Kidney capillary endothelial cell (primary cell): ENCODE measurements around the gene NFS1.
"Not testable (repeated sequence)": the region's sequence is repeated elsewhere in the genome, so short reads cannot be mapped to it uniquely, and the experiment has no call there.

Experiments used
- DNase-seq: peaks from one replicate; pipeline ENCODE4 v3.0.0-alpha.2; 2018; ENCODE audit warnings: low spot score

The NFS1 gene

DNA sequence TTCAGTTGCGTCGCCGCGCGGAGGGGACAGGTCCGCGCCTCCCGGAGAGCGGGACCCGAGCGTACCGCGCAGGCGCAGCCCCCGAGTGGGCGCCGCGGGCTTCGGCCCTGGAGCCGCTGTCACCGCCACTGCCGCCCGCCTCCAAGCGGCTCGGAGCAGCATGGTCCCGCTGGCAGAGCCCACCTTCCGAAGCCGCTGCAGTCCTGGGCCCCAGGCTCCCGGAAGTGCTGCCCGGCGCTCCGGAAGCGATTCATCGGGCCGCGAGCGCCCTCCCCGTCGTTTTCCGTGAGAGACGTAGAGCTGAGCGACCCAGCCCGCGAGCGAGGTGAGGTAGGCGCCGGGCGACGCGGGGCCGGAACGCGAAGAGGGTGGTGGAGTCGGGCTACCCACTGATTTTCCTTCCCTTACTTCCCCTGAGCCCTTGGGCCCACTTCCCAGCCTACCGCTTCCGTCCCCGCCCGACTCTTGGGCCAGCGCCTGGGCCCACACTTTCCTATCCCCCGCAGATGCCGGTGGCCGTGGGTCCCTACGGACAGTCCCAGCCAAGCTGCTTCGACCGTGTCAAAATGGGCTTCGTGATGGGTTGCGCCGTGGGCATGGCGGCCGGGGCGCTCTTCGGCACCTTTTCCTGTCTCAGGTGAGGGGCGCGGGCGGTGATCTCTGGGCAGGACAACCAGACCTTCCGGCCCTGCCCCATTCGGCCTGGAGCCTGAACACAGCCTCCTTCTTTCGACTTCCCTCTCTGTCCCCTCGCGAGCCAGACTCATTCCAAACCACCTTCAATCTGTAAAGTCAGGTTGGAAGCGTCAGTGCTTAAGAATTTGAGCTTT, at the start of gene NFS1, which contains the start of gene ROMO1:
Gene NFS1, minus strand, starts transcription at position 226 of the 830 bp plus-strand sequence. Its CDS starts 64 bp downstream, at position 162.
Gene ROMO1, plus strand, starts transcription at position 279 of the 830 bp plus-strand sequence. Its CDS starts 228 bp downstream, at position 507.
- peak; percentile 81 for DNase-seq

DNA sequence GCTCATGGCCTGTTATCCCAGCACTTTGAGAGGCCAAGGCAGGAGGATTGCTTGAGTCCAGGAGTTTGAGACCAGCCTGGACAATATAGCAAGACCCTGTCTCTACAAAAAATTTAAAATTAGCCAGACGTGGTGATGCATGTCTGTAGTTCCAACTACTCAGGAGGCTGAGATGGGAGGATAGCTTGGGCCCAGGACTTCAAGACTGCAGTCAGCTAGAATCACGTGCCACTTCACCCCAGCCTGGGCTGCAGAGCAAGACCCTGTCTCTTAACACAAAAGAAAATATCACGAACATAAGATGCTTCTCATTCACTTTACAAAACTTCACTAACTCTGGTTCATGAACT, 45.3 kb upstream of the NFS1 start:
- not testable (repeated sequence) for DNase-seq

DNA sequence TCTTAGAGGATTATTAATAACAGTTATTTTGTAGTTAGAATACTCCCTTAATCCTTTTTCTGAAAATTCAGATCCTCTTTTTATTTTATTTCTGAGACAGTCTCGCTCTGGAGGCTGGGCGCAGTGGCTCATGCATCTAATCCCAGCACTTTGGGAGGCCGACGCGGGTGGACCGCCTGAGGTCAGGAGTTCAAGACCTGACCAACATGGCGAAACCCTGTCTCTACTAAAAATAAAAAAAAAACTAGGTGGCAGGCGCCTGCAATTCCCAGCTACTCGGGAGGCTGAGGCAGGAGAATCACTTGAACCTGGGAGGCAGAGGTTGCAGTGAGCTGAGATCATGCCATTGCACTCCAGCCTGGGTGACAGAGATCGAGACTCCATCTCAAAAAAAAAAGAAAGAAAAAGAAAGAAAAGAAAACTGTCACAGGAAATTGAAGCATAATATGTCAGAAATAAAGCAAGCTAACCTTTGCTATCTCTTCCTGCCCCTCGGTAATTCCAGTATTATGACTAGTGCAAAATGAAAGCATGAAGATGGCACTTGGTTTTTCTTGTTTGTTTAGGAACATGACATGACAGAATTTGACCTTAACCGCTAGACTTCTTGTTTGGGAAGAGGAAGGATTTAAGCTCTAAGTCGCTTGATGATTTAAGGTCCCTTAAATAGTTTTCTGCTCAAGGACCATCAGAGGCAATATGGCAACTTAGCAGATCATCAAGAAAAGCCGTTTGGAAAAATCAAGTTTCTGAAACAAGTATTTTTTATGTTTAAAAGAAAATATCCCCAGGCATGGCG, 44.7 kb upstream of the NFS1 start:
- DNase-seq = no peak

- DNase-seq = peak; percentile 34
Observed at GRCh38 chr20:35742741-35743523, 43.8 kb upstream of the NFS1 start.

- DNase-seq = peak; percentile 100
Observed at GRCh38 chr20:35741892-35742740, 43.0 kb upstream of the NFS1 start, which contains the start of gene RBM39. TSS of gene RBM39 (minus strand) at chr20:35742260. CDS start at chr20:35740874, 1,386 bp downstream.

- peak; percentile 52 for DNase-seq
Observed at GRCh38 chr20:35739294-35740163, 40.4 kb upstream of the NFS1 start.

GRCh38 chr20:35738410-35739179, 39.4 kb upstream of the NFS1 start:
- DNase-seq = no peak

GRCh38 chr20:35737865-35738333, 38.7 kb upstream of the NFS1 start:
- DNase-seq = no peak

GRCh38 chr20:35735826-35736470, 36.8 kb upstream of the NFS1 start:
- no peak for DNase-seq

DNA sequence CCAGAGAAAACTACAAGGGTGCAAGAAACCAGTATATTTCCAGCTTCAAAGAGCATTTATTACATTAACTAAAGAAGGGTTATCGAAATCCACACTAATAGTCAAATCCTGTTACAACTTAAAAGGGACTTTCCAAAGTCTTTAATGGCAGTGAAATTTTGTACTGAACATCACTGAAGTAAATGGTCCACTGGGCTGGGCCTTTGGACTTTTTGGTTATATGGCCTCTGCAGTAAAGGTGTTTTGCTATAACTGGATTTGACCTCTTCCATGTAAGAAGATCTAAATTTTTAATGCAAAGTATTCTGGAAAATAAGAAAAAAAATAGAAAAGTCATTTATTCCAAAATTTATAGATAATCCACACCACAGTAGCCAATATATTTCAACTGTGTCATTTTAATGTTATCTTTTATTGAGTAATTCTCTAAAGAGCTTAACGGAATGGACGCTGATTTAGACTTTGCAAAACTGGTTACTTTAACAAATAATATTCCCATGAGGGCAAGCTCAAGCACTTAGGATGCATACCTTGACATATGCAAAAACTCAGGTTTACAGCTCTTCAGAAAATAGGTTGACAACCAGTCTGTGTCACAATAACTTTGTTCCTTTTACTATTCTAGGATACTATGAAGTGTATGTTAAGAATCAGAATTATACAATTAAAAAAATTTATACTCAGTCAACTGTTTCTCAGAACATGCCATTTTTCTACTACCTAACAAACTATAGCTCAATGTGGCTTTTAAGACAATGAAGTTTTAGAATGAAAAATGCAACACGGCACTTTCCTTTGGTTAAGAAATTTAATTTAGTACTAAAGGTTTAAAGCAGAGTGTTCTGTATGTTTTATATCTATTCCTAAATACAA, 35.9 kb upstream of the NFS1 start:
- no peak for DNase-seq

DNA sequence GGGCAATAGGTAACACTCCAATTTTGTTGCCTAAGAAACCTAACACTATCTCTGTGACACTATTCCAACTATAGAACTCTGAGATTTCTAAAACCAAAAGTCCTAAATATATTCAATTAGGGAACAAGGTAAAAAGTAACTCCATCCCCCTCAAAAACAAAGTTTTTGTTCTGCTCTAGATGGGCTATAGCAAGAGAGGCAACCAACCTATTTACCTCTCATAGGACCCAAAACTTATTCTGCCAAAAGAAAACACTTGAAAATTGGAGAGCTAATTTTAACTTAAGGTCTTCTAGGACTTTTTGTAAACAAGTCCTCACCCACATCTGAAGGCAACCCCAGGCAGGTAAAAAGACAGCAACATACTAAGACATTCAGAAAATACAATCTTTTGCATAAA, 35.2 kb upstream of the NFS1 start:
- DNase-seq = no peak

- DNase-seq = no peak
Observed at GRCh38 chr20:35732644-35732982, 33.5 kb upstream of the NFS1 start.

DNA sequence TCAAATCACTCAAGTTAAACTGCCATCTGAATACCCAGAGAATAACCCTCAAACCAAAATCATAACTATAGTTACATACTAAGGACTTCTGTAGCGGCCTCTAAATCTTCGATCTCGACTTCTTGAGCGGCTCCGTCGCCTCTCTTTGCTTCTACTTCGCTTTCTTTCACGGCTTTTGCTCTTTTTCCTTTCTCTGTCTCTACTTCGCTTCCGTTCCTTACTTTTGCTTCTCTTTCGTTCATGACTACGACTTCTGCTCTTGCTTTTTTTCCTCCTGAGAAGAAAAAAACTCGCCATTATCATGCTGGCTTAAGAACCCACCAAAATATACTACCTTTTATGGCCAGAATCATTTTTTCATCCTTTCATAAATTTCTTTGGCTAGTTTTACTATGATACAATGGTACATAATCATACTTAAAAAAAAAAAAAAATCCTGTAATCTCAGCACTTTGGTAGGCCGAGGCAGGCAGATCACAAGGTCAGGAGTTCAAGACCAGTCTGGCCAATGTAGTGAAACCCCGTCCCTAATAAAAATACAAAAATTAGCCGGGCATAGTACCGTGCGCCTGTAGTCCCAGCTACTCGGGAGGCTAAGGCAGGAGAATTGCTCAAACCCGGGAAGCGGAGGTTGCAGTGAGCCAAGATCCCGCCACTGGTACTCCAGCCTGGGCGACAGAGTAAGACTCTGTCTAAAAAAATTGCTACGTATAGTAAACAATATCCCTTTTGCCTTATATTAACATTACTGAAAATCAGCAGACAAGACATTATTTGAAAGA, 32.9 kb upstream of the NFS1 start:
- DNase-seq = no peak

DNA sequence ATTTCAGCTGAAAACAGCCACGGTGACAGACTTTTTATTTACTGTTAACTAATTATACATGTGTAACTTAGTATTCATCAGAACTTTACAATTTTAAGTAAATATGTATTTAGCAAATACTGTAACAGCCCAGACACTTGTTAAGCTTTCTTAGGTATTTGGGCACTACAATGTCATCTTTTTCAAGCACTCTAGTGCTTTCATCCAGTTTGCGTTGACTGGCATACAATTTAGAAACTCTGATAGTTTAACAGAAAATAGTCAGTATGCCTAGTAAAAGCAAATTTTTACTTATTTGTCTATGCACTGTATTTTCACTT, 32.3 kb upstream of the NFS1 start:
- no peak for DNase-seq

DNA sequence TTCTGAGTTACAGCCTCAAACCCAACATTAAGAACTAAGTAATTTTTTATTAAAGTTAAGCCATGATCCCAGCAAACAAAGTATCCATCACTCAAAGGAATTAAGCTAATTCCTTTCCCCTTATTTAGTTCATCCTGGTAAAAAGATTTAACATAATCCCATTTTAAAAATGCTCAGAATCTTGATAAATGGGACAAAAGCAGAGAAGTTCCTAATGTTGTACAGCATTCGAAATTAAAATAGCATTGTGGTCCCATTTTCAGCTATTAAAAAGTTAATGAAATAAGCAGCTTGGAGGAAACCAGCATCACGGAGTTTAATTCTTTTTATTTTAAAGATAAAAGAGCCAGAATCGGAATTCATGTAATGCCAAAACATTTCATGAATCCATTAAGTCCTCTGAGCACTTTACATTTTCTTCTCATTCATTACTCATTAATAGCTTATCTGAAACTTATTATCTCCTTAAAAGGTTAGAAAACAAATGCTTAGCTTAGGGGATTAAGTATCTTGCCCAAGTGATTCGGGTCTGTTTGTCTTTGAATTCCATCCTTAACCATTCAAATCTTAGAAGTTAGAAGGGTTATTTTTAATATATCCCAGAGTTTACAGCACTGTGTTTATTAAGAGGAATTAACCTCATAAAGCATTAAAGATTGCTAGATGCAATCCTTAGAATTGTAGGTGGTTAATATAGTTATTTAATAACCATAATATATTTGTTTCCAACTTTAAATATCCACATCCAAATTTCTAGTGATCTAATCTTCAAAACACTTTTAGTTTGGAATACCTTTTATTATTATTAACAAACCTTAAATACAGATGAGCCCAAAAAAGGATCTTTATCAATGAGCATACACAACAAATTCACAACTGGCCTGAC, 31.7 kb upstream of the NFS1 start:
- DNase-seq = no peak
